MM.1S (cell line): Measurements from ENCODE around the gene COQ6.
"Not testable (repeated sequence)": the region's sequence is repeated elsewhere in the genome, so short reads cannot be mapped to it uniquely, and the experiment has no call there.

Experiments
- DNase-seq: peaks from one replicate; pipeline ENCODE4 v3.0.0-alpha.2; 2015
- H2AFZ ChIP-seq: fragments of 300-600 bp; sonication (generic); 2 replicates; pipeline ENCODE4 v1.6.0; 2016; ENCODE audit warnings: antibody characterized with exemption, low read length
- H3F3A ChIP-seq: fragments of 300-600 bp; sonication (generic); 2 replicates; pipeline ENCODE4 v1.6.1; 2016; ENCODE audit warnings: mild to moderate bottlenecking, antibody characterized with exemption, low read length, moderate library complexity, mixed read lengths; ENCODE audit not compliant: insufficient read depth
- H3K27ac ChIP-seq: fragments of 300-600 bp; sonication (generic); 2 replicates; pipeline ENCODE4 v1.5.1; 2016; ENCODE audit warnings: mild to moderate bottlenecking, low read length
- H3K27me3 ChIP-seq: fragments of 300-600 bp; sonication (generic); replicated peaks from 2 replicates; pipeline ENCODE4 v1.6.0; 2016; ENCODE audit warnings: low read length; ENCODE audit not compliant: insufficient read depth
- H3K36me3 ChIP-seq: fragments of 300-600 bp; sonication (generic); replicated peaks from 2 replicates; pipeline ENCODE4 v1.6.1; 2016; ENCODE audit warnings: mild to moderate bottlenecking, low read length, mixed read lengths; ENCODE audit not compliant: insufficient read depth
- H3K4me1 ChIP-seq: fragments of 300-600 bp; sonication (generic); 2 replicates; pipeline ENCODE4 v1.6.1; 2016; ENCODE audit warnings: low read length, mixed read lengths
- H3K4me2 ChIP-seq: fragments of 300-600 bp; sonication (generic); 2 replicates; pipeline ENCODE4 v1.6.0; 2016; ENCODE audit warnings: low read depth, low read length
- H3K4me3 ChIP-seq: fragments of 300-600 bp; sonication (generic); 2 replicates; pipeline ENCODE4 v1.5.1; 2016; ENCODE audit warnings: low read length, mixed read lengths
- H3K79me2 ChIP-seq: fragments of 300-600 bp; sonication (generic); 2 replicates; pipeline ENCODE4 v1.6.1; 2016; ENCODE audit warnings: mixed run types, low read length, mixed read lengths
- H3K9ac ChIP-seq: fragments of 300-600 bp; sonication (generic); 2 replicates; pipeline ENCODE4 v1.6.1; 2016; ENCODE audit warnings: low read length, mixed read lengths
- H3K9me2 ChIP-seq: fragments of 300-600 bp; sonication (generic); replicated peaks from 2 replicates; pipeline ENCODE4 v1.6.1; 2016; ENCODE audit warnings: mild to moderate bottlenecking, low read length, mixed read lengths; ENCODE audit not compliant: insufficient read depth
- H3K9me3 ChIP-seq: fragments of 300-600 bp; sonication (generic); replicated peaks from 2 replicates; pipeline ENCODE4 v1.6.1; 2016; ENCODE audit warnings: mild to moderate bottlenecking, low read length, mixed read lengths; ENCODE audit not compliant: insufficient read depth
- H4K20me1 ChIP-seq: fragments of 300-600 bp; sonication (generic); 2 replicates; pipeline ENCODE4 v1.6.1; 2016; ENCODE audit warnings: mild to moderate bottlenecking, low read length, moderate library complexity, mixed read lengths; ENCODE audit not compliant: insufficient read depth
- EZH2 ChIP-seq: fragments of 300-600 bp; sonication (generic); optimal IDR thresholded peaks from 2 replicates; pipeline ENCODE3; 2017; ENCODE audit warnings: low read depth, mild to moderate bottlenecking, antibody characterized with exemption, low read length, mixed read lengths
- EZH2phosphoT487 ChIP-seq: fragments of 300-600 bp; sonication (generic); IDR thresholded peaks from 2 replicates; pipeline ENCODE4 v1.6.1; 2018; ENCODE audit warnings: antibody characterized with exemption, low read length
- TF ChIP-seq, protein P1 (sequence below): fragments of 300-600 bp; sonication (generic); IDR thresholded peaks from 2 replicates; pipeline ENCODE4 v1.5.1; 2016; ENCODE audit warnings: antibody characterized with exemption, low read length, mixed read lengths

The COQ6 gene

DNA sequence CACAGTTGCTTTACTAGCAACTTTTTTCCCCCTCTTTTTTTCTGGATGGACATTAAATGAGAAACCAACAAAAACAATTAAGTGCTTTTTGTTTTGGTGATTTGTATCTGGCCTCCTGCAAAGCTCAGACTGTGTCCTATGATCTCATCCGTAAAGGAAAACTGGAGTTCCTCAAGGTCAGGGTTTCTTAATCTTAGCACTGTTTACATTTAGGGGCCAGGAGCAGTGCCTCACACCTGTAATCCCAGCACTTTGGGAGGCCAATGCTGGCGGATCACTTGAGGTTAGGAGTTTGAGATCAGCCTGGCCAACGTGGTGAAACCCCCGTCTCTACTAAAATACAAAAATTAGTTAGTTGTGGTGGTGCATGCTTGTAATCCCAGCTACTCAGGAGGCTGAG is 41.0 kb downstream of the COQ6 start:
- Histone ChIP-seq H4K20me1 (no peaks in the 10 kb centered on the region), H3K4me1 (no peaks in the 10 kb centered on the region), H3K36me3 (no peaks in the 10 kb centered on the region), H3F3A (no peaks in the 10 kb centered on the region), H3K4me3 (no peak overlapping the region), H2AFZ (no peak overlapping the region), H3K9me2 (no peaks in the 10 kb centered on the region), H3K9ac (no peak overlapping the region), H3K27ac (no peak overlapping the region), H3K4me2 (no peak overlapping the region), H3K79me2 (no peaks in the 10 kb centered on the region), H3K9me3 (no peaks in the 10 kb centered on the region), H3K27me3 (no peaks in the 10 kb centered on the region)
- DNase-seq, result no peak
- no peak for TF ChIP-seq EZH2
- TF ChIP-seq, protein P1, sequence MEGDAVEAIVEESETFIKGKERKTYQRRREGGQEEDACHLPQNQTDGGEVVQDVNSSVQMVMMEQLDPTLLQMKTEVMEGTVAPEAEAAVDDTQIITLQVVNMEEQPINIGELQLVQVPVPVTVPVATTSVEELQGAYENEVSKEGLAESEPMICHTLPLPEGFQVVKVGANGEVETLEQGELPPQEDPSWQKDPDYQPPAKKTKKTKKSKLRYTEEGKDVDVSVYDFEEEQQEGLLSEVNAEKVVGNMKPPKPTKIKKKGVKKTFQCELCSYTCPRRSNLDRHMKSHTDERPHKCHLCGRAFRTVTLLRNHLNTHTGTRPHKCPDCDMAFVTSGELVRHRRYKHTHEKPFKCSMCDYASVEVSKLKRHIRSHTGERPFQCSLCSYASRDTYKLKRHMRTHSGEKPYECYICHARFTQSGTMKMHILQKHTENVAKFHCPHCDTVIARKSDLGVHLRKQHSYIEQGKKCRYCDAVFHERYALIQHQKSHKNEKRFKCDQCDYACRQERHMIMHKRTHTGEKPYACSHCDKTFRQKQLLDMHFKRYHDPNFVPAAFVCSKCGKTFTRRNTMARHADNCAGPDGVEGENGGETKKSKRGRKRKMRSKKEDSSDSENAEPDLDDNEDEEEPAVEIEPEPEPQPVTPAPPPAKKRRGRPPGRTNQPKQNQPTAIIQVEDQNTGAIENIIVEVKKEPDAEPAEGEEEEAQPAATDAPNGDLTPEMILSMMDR, result no peak
- TF ChIP-seq EZH2phosphoT487, result no peak

DNA sequence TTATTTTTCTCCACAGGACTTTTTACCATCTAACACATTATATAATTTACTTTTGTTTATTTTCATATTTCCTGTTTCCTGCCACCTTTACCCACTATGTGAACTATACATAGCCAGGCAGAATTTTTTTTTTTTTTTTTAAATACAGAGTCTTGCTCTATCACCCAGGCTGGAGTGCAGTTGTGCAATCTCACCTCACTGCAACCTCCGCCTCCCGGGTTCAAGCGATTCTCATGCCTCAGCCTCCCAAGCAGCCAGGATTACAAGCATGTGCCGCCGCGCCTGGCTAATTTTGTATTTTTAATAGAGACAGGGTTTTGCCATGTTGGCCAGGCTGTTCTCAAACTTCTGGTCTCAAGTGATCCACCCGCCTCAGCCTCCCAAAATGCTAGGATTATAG is 44.8 kb downstream of the COQ6 start:
- not testable (repeated sequence) for H3K27ac ChIP-seq, H3K9ac ChIP-seq, H4K20me1 ChIP-seq, DNase-seq, H3F3A ChIP-seq, H3K4me2 ChIP-seq, H2AFZ ChIP-seq, H3K4me1 ChIP-seq, H3K9me2 ChIP-seq, H3K9me3 ChIP-seq, H3K36me3 ChIP-seq, H3K27me3 ChIP-seq, H3K4me3 ChIP-seq, H3K79me2 ChIP-seq

DNA sequence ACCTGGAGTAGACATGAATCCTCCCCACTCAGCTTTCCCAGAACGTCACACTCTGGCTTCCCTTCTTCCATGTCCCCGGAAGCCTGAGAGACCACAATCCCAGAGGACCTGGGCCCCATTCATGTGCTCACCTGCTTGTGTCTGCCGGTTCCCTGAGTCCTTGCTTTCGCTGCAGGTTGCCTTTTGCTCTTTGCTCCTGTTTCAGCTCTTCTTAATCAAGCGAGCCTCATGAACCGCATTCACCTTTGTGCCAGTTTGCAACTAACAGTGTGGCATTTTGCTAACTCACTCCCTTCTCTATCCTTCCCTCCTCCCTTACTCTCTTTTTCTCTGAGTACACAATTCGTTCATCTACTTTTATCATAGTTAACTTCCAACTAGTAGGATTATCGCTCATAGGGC is 45.9 kb downstream of the COQ6 start:
- TF ChIP-seq, protein P1, result no peak
- TF ChIP-seq EZH2 (no peak), EZH2phosphoT487 (no peak)
- Histone ChIP-seq H3K79me2 (no peaks in the 10 kb centered on the region), H3K9me2 (no peaks in the 10 kb centered on the region), H3K4me1 (no peaks in the 10 kb centered on the region), H3F3A (no peaks in the 10 kb centered on the region), H3K27me3 (no peaks in the 10 kb centered on the region), H4K20me1 (no peaks in the 10 kb centered on the region), H3K9ac (no peak overlapping the region), H3K4me2 (no peak overlapping the region), H3K27ac (no peak overlapping the region), H2AFZ (no peak overlapping the region), H3K36me3 (no peaks in the 10 kb centered on the region), H3K4me3 (no peak overlapping the region), H3K9me3 (no peaks in the 10 kb centered on the region)
- DNase-seq, result no peak

DNA sequence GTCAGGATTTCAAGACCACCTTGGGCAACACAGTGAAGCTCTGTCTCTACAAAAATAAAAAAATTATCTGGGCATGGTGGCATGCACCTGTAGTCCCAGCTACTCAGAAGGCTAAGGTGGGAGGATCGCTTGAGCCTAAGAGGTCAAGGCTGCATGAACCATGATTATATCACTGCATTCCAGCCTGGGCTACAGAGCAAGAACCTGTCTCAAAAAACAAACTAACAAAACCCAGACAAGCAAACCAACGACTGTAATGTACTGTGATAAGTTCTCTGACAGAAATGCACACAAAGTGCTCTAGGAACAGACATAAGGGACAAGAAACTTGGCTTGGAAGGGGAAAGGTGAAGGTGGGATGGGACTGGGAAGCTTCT is 46.6 kb downstream of the COQ6 start:
- Histone ChIP-seq H3K4me3 (no peak overlapping the region), H3K79me2 (no peaks in the 10 kb centered on the region), H3F3A (no peaks in the 10 kb centered on the region), H3K36me3 (no peaks in the 10 kb centered on the region), H3K27ac (no peak overlapping the region), H3K27me3 (no peaks in the 10 kb centered on the region), H3K4me2 (no peak overlapping the region), H3K9me3 (no peaks in the 10 kb centered on the region), H3K4me1 (no peaks in the 10 kb centered on the region), H4K20me1 (no peaks in the 10 kb centered on the region), H2AFZ (no peak overlapping the region), H3K9me2 (no peaks in the 10 kb centered on the region), H3K9ac (no peak overlapping the region)
- no peak for TF ChIP-seq EZH2
- TF ChIP-seq, protein P1, result no peak
- no peak for TF ChIP-seq EZH2phosphoT487
- DNase-seq, result no peak
